H9 (cell line): ENCODE measurements around the gene ZNF165. TPM values are rescaled to one million over a fixed set of nuclear protein-coding genes. Genes with fewer than 3 reads are reported as not detected.

Experiments used
- DNase-seq: peaks from one replicate; pipeline ENCODE4 v3.0.0-alpha.2; 2017
- H2AFZ ChIP-seq: one replicate; pipeline ENCODE4 v1.6.1; 2013; ENCODE audit warnings: mild to moderate bottlenecking, low read length, control low read depth, moderate library complexity
- H2AK5ac ChIP-seq: 2 replicates; pipeline ENCODE4 v1.6.1; 2013; ENCODE audit warnings: low read length, control low read depth, mixed read lengths; ENCODE audit not compliant: insufficient read length
- H2BK120ac ChIP-seq: one replicate; pipeline ENCODE4 v1.6.1; 2013; ENCODE audit warnings: low read depth, mild to moderate bottlenecking, low read length, control low read depth, inconsistent platforms; ENCODE audit not compliant: poor library complexity, severe bottlenecking
- H2BK12ac ChIP-seq: 2 replicates; pipeline ENCODE4 v1.6.1; 2013; ENCODE audit warnings: low read length, control low read depth, mixed read lengths, low read depth; ENCODE audit not compliant: insufficient read length
- H2BK15ac ChIP-seq: 2 replicates; pipeline ENCODE4 v1.6.1; 2013; ENCODE audit warnings: low read depth, low read length, control low read depth
- H2BK20ac ChIP-seq: one replicate; pipeline ENCODE4 v1.6.1; 2013; ENCODE audit warnings: low read depth, mild to moderate bottlenecking, low read length, control low read depth, inconsistent platforms; ENCODE audit not compliant: poor library complexity, severe bottlenecking
- H2BK5ac ChIP-seq: 2 replicates; pipeline ENCODE4 v1.6.1; 2013; ENCODE audit warnings: low read length, control low read depth, mixed read lengths; ENCODE audit not compliant: insufficient read length
- H3K14ac ChIP-seq: 2 replicates; pipeline ENCODE4 v1.6.1; 2013; ENCODE audit warnings: low read length, control low read depth; ENCODE audit not compliant: insufficient read depth
- H3K18ac ChIP-seq: 2 replicates; pipeline ENCODE4 v1.6.1; 2013; ENCODE audit warnings: low read depth, mild to moderate bottlenecking, mixed read lengths, low read length, control low read depth; ENCODE audit not compliant: insufficient read length
- H3K23ac ChIP-seq: 2 replicates; pipeline ENCODE4 v1.6.1; 2013; ENCODE audit warnings: low read length, control low read depth, mixed read lengths, low read depth; ENCODE audit not compliant: insufficient read length
- H3K23me2 ChIP-seq: 2 replicates; pipeline ENCODE4 v1.6.1; 2013; ENCODE audit warnings: low read depth, mild to moderate bottlenecking, mixed read lengths, low read length, control low read depth; ENCODE audit not compliant: insufficient read length, poor library complexity, severe bottlenecking
- H3K27ac ChIP-seq: 2 replicates; pipeline ENCODE4 v1.5.1; 2013; ENCODE audit warnings: low read length, control low read depth, mixed read lengths, low read depth; ENCODE audit not compliant: insufficient read length
- H3K27me3 ChIP-seq: 2 replicates; pipeline ENCODE4 v1.6.1; 2013; ENCODE audit warnings: low read length, control low read depth, inconsistent platforms; ENCODE audit not compliant: insufficient read depth
- H3K4ac ChIP-seq: 2 replicates; pipeline ENCODE4 v1.6.1; 2013; ENCODE audit warnings: low read depth, mild to moderate bottlenecking, control low read depth, inconsistent platforms, low read length, moderate library complexity
- H3K4me1 ChIP-seq: 2 replicates; pipeline ENCODE4 v1.6.1; 2013; ENCODE audit warnings: low read length, control low read depth, inconsistent platforms; ENCODE audit not compliant: insufficient read depth
- H3K4me2 ChIP-seq: 2 replicates; pipeline ENCODE4 v1.6.1; 2013; ENCODE audit warnings: low read length, control low read depth, mixed read lengths; ENCODE audit not compliant: insufficient read length, insufficient read depth
- H3K56ac ChIP-seq: 2 replicates; pipeline ENCODE4 v1.6.1; 2013; ENCODE audit warnings: low read depth, mild to moderate bottlenecking, mixed read lengths, low read length, control low read depth; ENCODE audit not compliant: insufficient read length
- H3K79me1 ChIP-seq: 2 replicates; pipeline ENCODE4 v1.6.1; 2013; ENCODE audit warnings: low read depth, mild to moderate bottlenecking, moderate library complexity, low read length, control low read depth, inconsistent platforms; ENCODE audit not compliant: insufficient read depth, poor library complexity, severe bottlenecking
- H3K79me2 ChIP-seq: 2 replicates; pipeline ENCODE4 v1.6.1; 2013; ENCODE audit warnings: low read length, control low read depth, inconsistent platforms; ENCODE audit not compliant: insufficient read depth
- H3K9ac ChIP-seq: 2 replicates; pipeline ENCODE4 v1.6.1; 2013; ENCODE audit warnings: low read length, control low read depth, mixed read lengths; ENCODE audit not compliant: insufficient read length; ENCODE audit errors: extremely low read depth
- H3K9me3 ChIP-seq: one replicate; pipeline ENCODE4 v1.6.1; 2013; ENCODE audit warnings: low read depth, low read length, inconsistent platforms; ENCODE audit not compliant: control insufficient read depth
- H3T11ph ChIP-seq: one replicate; pipeline ENCODE4 v1.6.1; 2013; ENCODE audit warnings: mild to moderate bottlenecking, low read length, control low read depth, inconsistent platforms
- H4K20me1 ChIP-seq: one replicate; pipeline ENCODE4 v1.6.1; 2013; ENCODE audit not compliant: control insufficient read depth, insufficient read length, insufficient read depth
- H4K5ac ChIP-seq: 2 replicates; pipeline ENCODE4 v1.6.1; 2013; ENCODE audit warnings: low read depth, mild to moderate bottlenecking, mixed read lengths, low read length, control low read depth; ENCODE audit not compliant: insufficient read length
- H4K8ac ChIP-seq: replicated peaks from 2 replicates; pipeline ENCODE4 v1.6.1; 2013; ENCODE audit warnings: low read length, control low read depth, mixed read lengths, low read depth; ENCODE audit not compliant: insufficient read length
- H4K91ac ChIP-seq: 2 replicates; pipeline ENCODE4 v1.6.1; 2013; ENCODE audit warnings: low read depth, mild to moderate bottlenecking, moderate library complexity, mixed read lengths, low read length, control low read depth; ENCODE audit not compliant: insufficient read length
- H3K27ac Mint-ChIP-seq, 3 experiments: 2 replicates in 2 of 3; 3 replicates in 1 of 3; pipeline ENCODE4 v1.8.0; 2020 to 2021; ENCODE audit warnings: mixed read lengths in 3 of 3, mild to moderate bottlenecking in 1 of 3, moderate library complexity in 1 of 3
- H3K27me3 Mint-ChIP-seq: 2 replicates; pipeline ENCODE4 v1.8.0; 2021; ENCODE audit warnings: low read depth, mild to moderate bottlenecking, moderate library complexity, mixed read lengths
- H3K36me3 Mint-ChIP-seq, 3 experiments: 2 replicates in 2 of 3; 3 replicates in 1 of 3; pipeline ENCODE4 v1.8.0; 2020 to 2021; ENCODE audit warnings: low read depth in 3 of 3, mixed read lengths in 3 of 3; ENCODE audit not compliant: insufficient read depth in 1 of 3
- H3K4me1 Mint-ChIP-seq, 2 experiments: 2 replicates each; pipeline ENCODE4 v1.8.0; 2020; ENCODE audit warnings: mixed read lengths in 2 of 2
- H3K4me3 Mint-ChIP-seq, 2 experiments: 2 replicates in 1 of 2; 3 replicates in 1 of 2; pipeline ENCODE4 v1.8.0; 2020 to 2021; ENCODE audit warnings: mild to moderate bottlenecking in 2 of 2, mixed read lengths in 2 of 2, moderate library complexity in 1 of 2
- H3K9me3 Mint-ChIP-seq, 2 experiments: 2 replicates in 1 of 2; 3 replicates in 1 of 2; pipeline ENCODE4 v1.8.0; 2020; ENCODE audit warnings: mild to moderate bottlenecking in 2 of 2, mixed read lengths in 2 of 2, moderate library complexity in 1 of 2
- WGBS: extraction: QIAGEN DNeasy Blood & Tissue Kit; methylation state at CpG from one replicate; pipeline ENCODE4 v1.1.7; 2013; ENCODE audit warnings: missing lambda C conversion rate, low lambda C conversion rate, mixed read lengths; ENCODE audit not compliant: insufficient read length; ENCODE audit errors: extremely low coverage; 5-methylcytosine and 5-hydroxymethylcytosine counted together
- total RNA-seq: library from RNA; stranded (reverse); gene quantifications from 2 replicates; pipeline ENCODE4 v1.2.1, GENCODE V29; 2021
- TF ChIP-seq, protein P1 (sequence below): fragments of 200-600 bp; sonication (generic); conservative IDR thresholded peaks from 3 replicates; pipeline ENCODE4 v1.8.0; 2021; ENCODE audit warnings: antibody characterized with exemption, mild to moderate bottlenecking

ZNF165 gene
- total RNA-seq, 1 experiment from 2014 or later, result 5.8 TPM

DNA sequence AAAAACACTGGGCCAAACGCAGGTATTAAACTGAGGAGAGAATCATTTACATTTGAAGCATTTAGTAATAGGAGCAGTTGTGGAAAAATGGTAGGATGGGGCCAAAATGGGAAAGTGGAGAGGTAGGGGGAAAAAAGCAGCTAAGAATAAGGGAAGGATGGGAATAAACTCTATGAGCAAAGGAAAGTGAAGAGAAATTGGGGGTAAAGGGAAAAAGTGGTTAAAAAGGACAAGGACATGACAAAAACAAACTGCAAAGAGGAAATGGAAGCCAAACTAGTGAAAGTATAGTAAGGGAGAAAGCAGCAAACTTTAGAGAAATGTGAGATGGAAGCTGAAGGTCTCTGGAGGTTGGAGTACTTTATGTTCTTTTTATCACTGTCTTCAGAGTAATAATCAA lies 37.8 kb downstream of the ZNF165 start:
- H3K18ac ChIP-seq, result no peak overlapping the region
- no peak overlapping the region for H2AK5ac ChIP-seq
- H3K79me1 ChIP-seq, result no peaks in the 10 kb centered on the region
- no peak overlapping the region for H3K56ac ChIP-seq
- WGBS, result no CpG with 5 or more reads among the region's 1 CpG
- H2BK5ac ChIP-seq, result no peak overlapping the region
- H3K4me2 ChIP-seq, result no peak overlapping the region
- H2BK15ac ChIP-seq, result no peak overlapping the region
- no peaks in the 10 kb centered on the region for H3K9me3 ChIP-seq
- Mint-ChIP-seq H3K4me3 (no peak overlapping the region), H3K4me1 (no peaks in the 10 kb centered on the region), H3K27ac (no peak overlapping the region), H3K36me3 (peaks cover 7 to 34% (median 25%) of the 10 kb centered on the region in 3 experiments; a peak in 6 of 7 replicates), H3K27me3 (no peaks in the 10 kb centered on the region), H3K9me3 (no peaks in the 10 kb centered on the region)
- no peak overlapping the region for H3K23ac ChIP-seq
- no peaks in the 10 kb centered on the region for H4K20me1 ChIP-seq
- H2BK20ac ChIP-seq, result no peak overlapping the region
- H3K79me2 ChIP-seq, result no peaks in the 10 kb centered on the region
- H3K14ac ChIP-seq, result no peak overlapping the region
- H3K4me1 ChIP-seq, result no peaks in the 10 kb centered on the region
- no peak for DNase-seq
- H3K4ac ChIP-seq, result no peak overlapping the region
- no peak overlapping the region for H4K5ac ChIP-seq
- no peak overlapping the region for H3K9ac ChIP-seq
- no peak overlapping the region for H3K27ac ChIP-seq
- no peaks in the 10 kb centered on the region for H3K27me3 ChIP-seq
- H2AFZ ChIP-seq, result no peak overlapping the region
- no peak overlapping the region for H4K8ac ChIP-seq
- H2BK12ac ChIP-seq, result no peak overlapping the region
- H3K23me2 ChIP-seq, result no peaks in the 10 kb centered on the region
- no peak overlapping the region for H3T11ph ChIP-seq
- TF ChIP-seq, protein P1, sequence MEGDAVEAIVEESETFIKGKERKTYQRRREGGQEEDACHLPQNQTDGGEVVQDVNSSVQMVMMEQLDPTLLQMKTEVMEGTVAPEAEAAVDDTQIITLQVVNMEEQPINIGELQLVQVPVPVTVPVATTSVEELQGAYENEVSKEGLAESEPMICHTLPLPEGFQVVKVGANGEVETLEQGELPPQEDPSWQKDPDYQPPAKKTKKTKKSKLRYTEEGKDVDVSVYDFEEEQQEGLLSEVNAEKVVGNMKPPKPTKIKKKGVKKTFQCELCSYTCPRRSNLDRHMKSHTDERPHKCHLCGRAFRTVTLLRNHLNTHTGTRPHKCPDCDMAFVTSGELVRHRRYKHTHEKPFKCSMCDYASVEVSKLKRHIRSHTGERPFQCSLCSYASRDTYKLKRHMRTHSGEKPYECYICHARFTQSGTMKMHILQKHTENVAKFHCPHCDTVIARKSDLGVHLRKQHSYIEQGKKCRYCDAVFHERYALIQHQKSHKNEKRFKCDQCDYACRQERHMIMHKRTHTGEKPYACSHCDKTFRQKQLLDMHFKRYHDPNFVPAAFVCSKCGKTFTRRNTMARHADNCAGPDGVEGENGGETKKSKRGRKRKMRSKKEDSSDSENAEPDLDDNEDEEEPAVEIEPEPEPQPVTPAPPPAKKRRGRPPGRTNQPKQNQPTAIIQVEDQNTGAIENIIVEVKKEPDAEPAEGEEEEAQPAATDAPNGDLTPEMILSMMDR, result no peak
- no peak overlapping the region for H4K91ac ChIP-seq
- no peak overlapping the region for H2BK120ac ChIP-seq
